Osteocyte (in vitro differentiated cells): ENCODE measurements around the gene RYR3. TPM values are rescaled to one million over a fixed set of nuclear protein-coding genes. Genes with fewer than 3 reads are reported as not detected.

ENCODE experiments used
- DNase-seq: peaks from one replicate; pipeline ENCODE4 v3.0.0; 2021; ENCODE audit warnings: mixed read lengths; ENCODE audit not compliant: unreplicated experiment; ENCODE audit errors: extremely low spot score
- H3K27ac Mint-ChIP-seq: one replicate; pipeline ENCODE4 v1.8.0; 2021; ENCODE audit warnings: mild to moderate bottlenecking, mixed read lengths; ENCODE audit not compliant: unreplicated experiment
- H3K27me3 Mint-ChIP-seq: one replicate; pipeline ENCODE4 v1.8.0; 2021; ENCODE audit warnings: mixed read lengths; ENCODE audit not compliant: unreplicated experiment
- H3K36me3 Mint-ChIP-seq: one replicate; pipeline ENCODE4 v1.8.0; 2021; ENCODE audit warnings: mixed read lengths; ENCODE audit not compliant: unreplicated experiment
- H3K4me1 Mint-ChIP-seq: one replicate; pipeline ENCODE4 v1.8.0; 2021; ENCODE audit warnings: mixed read lengths; ENCODE audit not compliant: unreplicated experiment
- H3K4me3 Mint-ChIP-seq: one replicate; pipeline ENCODE4 v1.8.0; 2021; ENCODE audit warnings: mild to moderate bottlenecking, moderate library complexity, mixed read lengths; ENCODE audit not compliant: unreplicated experiment
- H3K9me3 Mint-ChIP-seq: one replicate; pipeline ENCODE4 v1.8.0; 2021; ENCODE audit warnings: mixed read lengths; ENCODE audit not compliant: unreplicated experiment
- CTCF ChIP-seq: fragments of 200-600 bp; sonication (generic); IDR thresholded peaks from 2 replicates; pipeline ENCODE4 v1.5.0; 2021; ENCODE audit warnings: antibody characterized with exemption, mild to moderate bottlenecking, moderate library complexity
- total RNA-seq: library from RNA; stranded (reverse); gene quantifications from 2 replicates; pipeline ENCODE4 v1.2.1, GENCODE V29; 2021

Gene RYR3
- total RNA-seq, 1 donor from 2014 or later: not detected

- Mint-ChIP-seq H3K27me3 (no peaks in the 10 kb centered on the region), H3K36me3 (no peaks in the 10 kb centered on the region), H3K27ac (no peak overlapping the region), H3K9me3 (peaks cover 5% of the 10 kb centered on the region), H3K4me3 (no peak overlapping the region), H3K4me1 (no peaks in the 10 kb centered on the region)
- no peak for TF ChIP-seq CTCF
- DNase-seq: no peak
These were observed 241.1 kb downstream of the RYR3 start for GRCh38 chr15:33551860-33552259.

- no peaks in the 10 kb centered on the region for H3K4me1 Mint-ChIP-seq
- DNase-seq: no peak
- no peak for TF ChIP-seq CTCF
- H3K9me3 Mint-ChIP-seq: peaks cover 5% of the 10 kb centered on the region
- H3K27ac Mint-ChIP-seq: no peak overlapping the region
- H3K36me3 Mint-ChIP-seq: no peaks in the 10 kb centered on the region
- no peaks in the 10 kb centered on the region for H3K27me3 Mint-ChIP-seq
- no peak overlapping the region for H3K4me3 Mint-ChIP-seq
These were observed 242.4 kb downstream of the RYR3 start for GRCh38 chr15:33553157-33553556.

GRCh38 chr15:33559207-33559890, 248.6 kb downstream of the RYR3 start:
- H3K4me1 Mint-ChIP-seq: no peaks in the 10 kb centered on the region
- no peaks in the 10 kb centered on the region for H3K9me3 Mint-ChIP-seq
- DNase-seq: no peak
- TF ChIP-seq CTCF: no peak
- no peak overlapping the region for H3K4me3 Mint-ChIP-seq
- H3K36me3 Mint-ChIP-seq: no peaks in the 10 kb centered on the region
- H3K27ac Mint-ChIP-seq: no peak overlapping the region
- peaks cover 12% of the 10 kb centered on the region for H3K27me3 Mint-ChIP-seq

GRCh38 chr15:33561407-33561806, 250.6 kb downstream of the RYR3 start:
- no peak overlapping the region for H3K27ac Mint-ChIP-seq
- H3K4me3 Mint-ChIP-seq: no peak overlapping the region
- H3K4me1 Mint-ChIP-seq: peaks cover 5% of the 10 kb centered on the region
- peaks cover 5% of the 10 kb centered on the region for H3K9me3 Mint-ChIP-seq
- TF ChIP-seq CTCF: no peak
- no peaks in the 10 kb centered on the region for H3K36me3 Mint-ChIP-seq
- H3K27me3 Mint-ChIP-seq: peaks cover 12% of the 10 kb centered on the region
- no peak for DNase-seq

- Mint-ChIP-seq H3K4me3 (no peak overlapping the region), H3K4me1 (peaks cover 5% of the 10 kb centered on the region), H3K9me3 (peaks cover 5% of the 10 kb centered on the region), H3K36me3 (no peaks in the 10 kb centered on the region), H3K27ac (no peak overlapping the region), H3K27me3 (peaks cover 12% of the 10 kb centered on the region)
- TF ChIP-seq CTCF: no peak
- DNase-seq: no peak
These were observed 251.2 kb downstream of the RYR3 start for GRCh38 chr15:33561967-33562366.
